Activated naive CD8-positive, alpha-beta T cell treated with anti-CD3 and anti-CD28 coated beads, Interleukin-2, amount 50 U/mL, for 24 hours (primary cell): ENCODE measurements around the gene RPL26.
"Not testable (repeated sequence)": the region's sequence is repeated elsewhere in the genome, so short reads cannot be mapped to it uniquely, and the experiment has no call there.

Experiments used
- ATAC-seq: fragments of 150-1000 bp; cut with Tn5 transposase; one replicate; pipeline ENCODE4 v1.10.0; 2021
- DNase-seq: peaks from one replicate; pipeline ENCODE4 v3.0.0; 2021
- H3K27ac Mint-ChIP-seq: one replicate; pipeline ENCODE4 v1.8.0; 2021; ENCODE audit warnings: mild to moderate bottlenecking, mixed read lengths
- H3K27me3 Mint-ChIP-seq: one replicate; pipeline ENCODE4 v1.8.0; 2021; ENCODE audit warnings: mixed read lengths
- H3K36me3 Mint-ChIP-seq: one replicate; pipeline ENCODE4 v1.8.0; 2021; ENCODE audit warnings: low read depth, mixed read lengths
- H3K4me1 Mint-ChIP-seq: one replicate; pipeline ENCODE4 v1.8.0; 2021; ENCODE audit warnings: mixed read lengths
- H3K4me3 Mint-ChIP-seq: one replicate; pipeline ENCODE4 v1.8.0; 2021; ENCODE audit warnings: mild to moderate bottlenecking, moderate library complexity, mixed read lengths
- H3K9me3 Mint-ChIP-seq: one replicate; pipeline ENCODE4 v1.8.0; 2021; ENCODE audit warnings: mixed read lengths

Gene RPL26

DNA sequence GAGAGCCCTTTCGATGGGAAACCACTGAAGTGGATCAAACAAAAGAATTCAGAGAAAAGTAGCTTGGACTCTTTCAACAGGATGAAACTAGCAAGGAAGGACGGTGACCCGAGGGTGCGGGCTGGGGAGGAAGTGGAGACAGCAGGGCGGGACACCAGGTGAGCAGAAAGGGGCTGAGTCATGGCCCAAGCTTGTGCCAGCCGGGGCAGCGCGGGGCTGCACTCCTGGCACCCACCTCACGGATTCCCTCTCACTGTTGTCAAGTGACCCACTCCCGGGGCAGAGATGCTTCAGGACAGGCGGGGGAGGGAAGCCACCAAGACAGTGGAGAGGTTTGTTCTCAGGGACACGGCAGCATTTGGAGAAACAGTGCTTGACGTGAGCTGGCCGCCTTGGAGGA, 25.4 kb upstream of the RPL26 start:
- Mint-ChIP-seq H3K4me1 (peaks cover 13% of the 10 kb centered on the region), H3K4me3 (no peak overlapping the region), H3K27ac (no peak overlapping the region), H3K9me3 (no peaks in the 10 kb centered on the region), H3K36me3 (no peaks in the 10 kb centered on the region), H3K27me3 (peaks cover 17% of the 10 kb centered on the region)
- ATAC-seq (no peak), DNase-seq (no peak)

- no peaks in the 10 kb centered on the region for H3K9me3 Mint-ChIP-seq
- peaks cover 18% of the 10 kb centered on the region for H3K27me3 Mint-ChIP-seq
- DNase-seq = no peak
- ATAC-seq = no peak
- H3K27ac Mint-ChIP-seq = no peak overlapping the region
- peaks cover 6% of the 10 kb centered on the region for H3K4me1 Mint-ChIP-seq
- H3K36me3 Mint-ChIP-seq = no peaks in the 10 kb centered on the region
- no peak overlapping the region for H3K4me3 Mint-ChIP-seq
These were observed 23.2 kb upstream of the RPL26 start for GRCh38 chr17:8406174-8406573.

GRCh38 chr17:8405499-8406016, 22.6 kb upstream of the RPL26 start:
- H3K4me3 Mint-ChIP-seq = no peak overlapping the region
- no peaks in the 10 kb centered on the region for H3K9me3 Mint-ChIP-seq
- DNase-seq = no peak
- H3K27ac Mint-ChIP-seq = no peak overlapping the region
- no peak for ATAC-seq
- peaks cover 18% of the 10 kb centered on the region for H3K27me3 Mint-ChIP-seq
- H3K36me3 Mint-ChIP-seq = no peaks in the 10 kb centered on the region
- peaks cover 6% of the 10 kb centered on the region for H3K4me1 Mint-ChIP-seq

DNA sequence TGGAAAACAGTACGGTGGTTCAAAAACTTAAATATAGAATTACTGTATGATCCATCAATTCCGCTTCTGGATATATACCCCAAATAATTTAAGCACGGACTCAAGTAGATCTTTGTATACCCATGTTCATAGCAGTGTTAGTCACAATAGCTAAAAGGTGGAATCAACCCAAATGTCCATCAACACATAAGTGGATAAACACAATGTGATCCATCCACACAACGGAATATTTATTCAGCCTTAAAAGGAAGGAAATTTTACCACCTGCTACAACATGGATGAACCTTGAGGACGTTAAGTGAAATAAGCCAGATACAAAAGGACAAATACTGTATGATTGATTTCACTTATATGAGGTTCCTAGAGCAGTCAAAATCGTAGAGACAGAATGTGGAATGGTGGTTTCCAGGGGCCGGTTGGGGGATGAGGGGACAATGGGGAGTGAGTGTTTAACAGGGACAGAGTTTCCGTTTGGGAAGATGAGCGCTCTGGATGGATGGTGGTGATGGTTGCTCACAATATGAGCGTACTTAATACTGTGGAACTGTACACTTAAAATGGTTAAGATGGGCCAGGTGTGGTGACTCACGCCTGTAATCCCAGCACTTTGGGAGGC, 20.0 kb upstream of the RPL26 start:
- peaks cover 16% of the 10 kb centered on the region for H3K27me3 Mint-ChIP-seq

DNA sequence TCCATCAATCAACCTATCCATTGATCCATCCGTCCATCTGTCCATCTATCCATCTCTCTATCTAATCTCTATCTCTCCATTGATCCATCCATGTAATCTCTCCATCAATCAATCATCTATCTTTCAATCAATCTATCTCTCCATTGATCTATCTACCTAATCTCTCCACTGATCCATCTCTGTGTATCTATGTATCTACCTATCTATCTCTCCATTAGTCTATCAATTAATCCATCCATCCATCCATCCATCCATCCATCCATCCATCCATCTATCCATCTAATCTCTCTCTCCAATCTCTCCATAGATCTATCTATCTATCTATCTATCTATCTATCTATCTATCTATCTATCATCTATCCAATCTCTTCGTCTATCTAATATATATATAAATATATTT, 18.1 kb upstream of the RPL26 start:
- no peaks in the 10 kb centered on the region for H3K4me1 Mint-ChIP-seq
- ATAC-seq (no peak), DNase-seq (no peak)
- H3K4me3 Mint-ChIP-seq = no peak overlapping the region
- no peaks in the 10 kb centered on the region for H3K9me3 Mint-ChIP-seq
- H3K36me3 Mint-ChIP-seq = no peaks in the 10 kb centered on the region
- no peak overlapping the region for H3K27ac Mint-ChIP-seq
- peaks cover 17% of the 10 kb centered on the region for H3K27me3 Mint-ChIP-seq

More for the DNA sequence above, 20.0 kb upstream of the RPL26 start:
- Mint-ChIP-seq H3K27ac (no peak overlapping the region), H3K36me3 (no peaks in the 10 kb centered on the region), H3K9me3 (no peaks in the 10 kb centered on the region), H3K4me1 (no peaks in the 10 kb centered on the region), H3K4me3 (no peak overlapping the region)
- ATAC-seq (no peak), DNase-seq (no peak)

DNA sequence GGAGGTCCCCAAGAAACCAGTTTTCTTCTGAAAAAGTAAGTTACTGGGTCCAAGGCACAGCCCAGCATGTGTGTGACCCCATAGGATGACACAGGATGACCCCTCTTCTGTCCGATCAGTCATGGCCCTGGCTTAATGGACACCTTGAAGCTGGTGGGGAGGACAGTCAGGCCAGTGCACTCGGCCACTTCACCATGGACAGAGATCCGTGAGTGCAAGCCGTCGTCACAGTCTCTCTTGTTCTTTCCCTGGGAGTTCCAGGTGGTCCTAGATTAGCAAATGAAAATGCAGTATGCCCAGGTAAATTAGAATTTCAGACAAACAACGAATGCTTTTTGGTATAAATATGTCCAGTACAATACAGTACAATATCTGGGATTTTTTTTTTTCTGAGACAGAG, 16.0 kb upstream of the RPL26 start:
- DNase-seq (no peak), ATAC-seq (no peak)
- H3K36me3 Mint-ChIP-seq = no peaks in the 10 kb centered on the region
- no peak overlapping the region for H3K27ac Mint-ChIP-seq
- peaks cover 21% of the 10 kb centered on the region for H3K27me3 Mint-ChIP-seq
- H3K9me3 Mint-ChIP-seq = no peaks in the 10 kb centered on the region
- no peak overlapping the region for H3K4me3 Mint-ChIP-seq
- H3K4me1 Mint-ChIP-seq = peaks cover 2% of the 10 kb centered on the region

DNA sequence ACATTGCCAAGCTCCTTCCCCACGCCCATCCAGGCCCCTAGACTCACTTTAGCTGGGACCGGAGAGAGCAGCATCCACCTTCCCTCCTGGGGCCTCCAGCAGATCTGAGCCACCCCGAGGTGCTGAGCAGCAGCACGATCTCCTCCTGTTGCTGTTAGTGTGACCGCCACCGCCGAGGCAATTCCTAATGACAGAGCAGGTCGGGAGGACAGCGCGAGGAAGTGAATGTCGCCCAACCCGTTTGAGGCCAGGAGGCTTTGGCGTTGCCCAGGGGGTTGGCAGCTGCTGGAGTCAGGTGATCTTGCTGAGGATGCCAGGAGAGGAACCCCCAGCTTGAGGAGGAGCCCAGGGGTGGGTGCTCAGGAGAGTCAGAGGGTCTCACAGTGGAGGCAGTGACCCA, 14.6 kb upstream of the RPL26 start, which contains the start of gene RNF222:
RNF222 (minus strand) TSS at position 192 of the 400 bp plus-strand sequence. CDS start 4,366 bp downstream, outside the sequence.
- no peaks in the 10 kb centered on the region for H3K36me3 Mint-ChIP-seq
- no peak within 1 kb of the TSS for H3K27ac Mint-ChIP-seq
- peaks cover 9% of the 10 kb centered on the region for H3K4me1 Mint-ChIP-seq
- H3K4me3 Mint-ChIP-seq = no peak within 1 kb of the TSS
- peaks cover 18% of the 10 kb centered on the region for H3K27me3 Mint-ChIP-seq
- ATAC-seq = no peak
- DNase-seq = no peak
- no peaks in the 10 kb centered on the region for H3K9me3 Mint-ChIP-seq

DNA sequence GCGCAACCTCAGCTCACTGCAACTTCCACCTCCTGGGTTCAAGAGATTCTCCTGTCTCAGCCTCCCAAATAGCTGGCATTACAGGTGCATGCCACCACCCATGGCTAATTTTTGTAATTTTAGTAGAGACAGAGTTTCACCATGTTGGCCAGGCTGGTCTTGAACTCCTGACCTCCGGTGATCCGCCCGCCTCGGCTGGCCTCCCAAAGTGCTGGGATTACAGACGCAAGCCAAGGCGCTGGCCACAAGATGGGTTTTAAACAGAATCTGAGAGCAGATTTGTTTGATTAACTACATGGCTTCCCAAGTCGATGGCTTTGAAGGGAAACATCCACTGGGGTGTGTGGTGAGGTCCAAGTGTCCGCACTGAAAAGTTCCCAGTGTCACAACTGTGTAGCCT, 11.5 kb upstream of the RPL26 start:
- H3K9me3 Mint-ChIP-seq, H3K36me3 Mint-ChIP-seq, H3K4me1 Mint-ChIP-seq, ATAC-seq, H3K27ac Mint-ChIP-seq, H3K4me3 Mint-ChIP-seq, DNase-seq: not testable (repeated sequence)
- H3K27me3 Mint-ChIP-seq = peaks cover 11% of the 10 kb centered on the region

DNA sequence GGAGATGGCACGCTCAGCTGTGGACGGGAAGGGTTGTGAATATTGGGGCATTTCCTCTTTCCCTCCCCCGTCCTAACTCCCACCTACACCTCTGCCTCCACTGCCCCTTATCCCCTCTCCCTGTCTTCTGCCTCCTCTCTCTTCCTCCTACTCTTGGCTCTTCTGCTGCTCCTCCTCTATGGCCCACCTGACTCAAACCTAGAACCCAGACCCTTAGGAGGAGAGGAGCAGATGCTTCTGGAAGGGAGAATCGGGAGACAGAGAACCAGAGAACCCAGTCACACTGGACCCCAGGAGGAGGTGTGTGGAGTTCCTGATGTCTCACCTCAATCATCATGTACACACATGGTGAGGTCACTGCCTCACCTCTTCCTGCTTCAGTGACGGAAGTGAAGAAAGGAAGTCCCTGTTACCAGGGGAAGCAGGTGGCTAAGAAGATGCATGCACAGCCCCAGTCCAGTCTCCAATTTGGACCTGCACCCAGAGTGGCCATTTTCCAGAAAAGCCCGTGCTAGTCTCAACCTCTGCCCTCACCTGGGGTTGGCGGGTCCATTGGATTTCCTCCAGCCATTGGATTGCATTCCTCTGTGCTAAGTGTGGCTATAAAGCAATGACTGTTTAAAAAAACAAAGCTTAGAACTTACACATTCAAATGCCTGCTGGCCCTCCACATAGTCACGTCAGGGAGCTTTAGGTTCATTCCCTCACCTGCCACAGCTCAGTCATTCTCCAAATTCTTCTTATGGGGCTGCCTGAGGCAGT, 10.7 kb upstream of the RPL26 start:
- Mint-ChIP-seq H3K4me1 (peaks cover 9% of the 10 kb centered on the region), H3K36me3 (no peaks in the 10 kb centered on the region), H3K4me3 (no peak overlapping the region), H3K9me3 (no peaks in the 10 kb centered on the region), H3K27me3 (peaks cover 11% of the 10 kb centered on the region), H3K27ac (peak overlapping the region; percentile 80)
- ATAC-seq = peak; percentile 81
- peak; percentile 17 for DNase-seq

DNA sequence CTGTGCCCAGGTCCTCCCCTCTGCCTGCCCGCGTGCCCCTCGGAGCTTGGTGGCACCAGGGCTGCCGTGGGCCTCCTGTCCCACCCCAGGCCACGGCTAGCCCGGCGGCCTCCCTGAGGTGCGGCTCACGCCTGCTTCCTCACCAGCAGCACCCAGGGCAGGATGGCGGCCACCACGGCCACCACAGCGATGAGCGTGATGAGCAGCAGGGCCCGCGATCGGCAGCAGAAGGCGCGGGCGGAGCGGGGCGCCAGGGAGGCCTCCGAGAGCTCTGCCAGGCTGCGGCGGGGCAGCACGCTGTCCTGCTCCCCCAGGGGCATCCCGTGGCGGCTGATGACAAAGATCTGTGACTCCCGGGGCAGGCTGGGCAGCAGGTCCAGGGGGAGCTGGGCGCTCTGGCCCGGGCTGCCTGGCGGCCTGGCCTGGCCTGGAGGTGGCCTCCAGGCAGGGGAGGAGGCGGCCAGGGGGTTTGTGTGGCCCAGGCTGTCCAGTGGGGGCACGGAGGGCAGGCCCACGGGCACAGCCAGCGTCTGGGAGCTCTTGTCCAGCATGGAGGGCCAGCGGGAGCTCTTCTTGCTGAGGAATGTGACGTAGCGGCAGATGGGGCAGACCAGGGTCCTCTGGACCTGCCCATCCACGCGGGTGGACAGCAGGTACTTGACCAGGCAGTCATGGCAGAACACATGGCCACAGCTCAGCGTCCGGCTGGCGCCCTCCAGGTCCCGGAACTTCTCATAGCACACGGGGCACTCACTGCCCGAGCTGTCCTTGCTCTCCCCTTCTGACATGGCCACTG, 9.9 kb upstream of the RPL26 start:
- no peak overlapping the region for H3K4me3 Mint-ChIP-seq
- no peak for ATAC-seq
- peaks cover 9% of the 10 kb centered on the region for H3K4me1 Mint-ChIP-seq
- no peak for DNase-seq
- H3K27ac Mint-ChIP-seq = no peak overlapping the region
- peaks cover 6% of the 10 kb centered on the region for H3K27me3 Mint-ChIP-seq
- no peaks in the 10 kb centered on the region for H3K36me3 Mint-ChIP-seq
- no peaks in the 10 kb centered on the region for H3K9me3 Mint-ChIP-seq

- Mint-ChIP-seq H3K4me3 (no peak overlapping the region), H3K4me1 (peaks cover 9% of the 10 kb centered on the region), H3K9me3 (no peaks in the 10 kb centered on the region), H3K36me3 (no peaks in the 10 kb centered on the region), H3K27ac (no peak overlapping the region), H3K27me3 (peaks cover 6% of the 10 kb centered on the region)
- no peak for DNase-seq
- no peak for ATAC-seq
These were observed 9.3 kb upstream of the RPL26 start for GRCh38 chr17:8392274-8392673.

GRCh38 chr17:8391711-8392110, 8.7 kb upstream of the RPL26 start:
- Mint-ChIP-seq H3K4me3 (no peak overlapping the region), H3K4me1 (peaks cover 9% of the 10 kb centered on the region), H3K9me3 (no peaks in the 10 kb centered on the region), H3K27me3 (peaks cover 6% of the 10 kb centered on the region), H3K36me3 (no peaks in the 10 kb centered on the region), H3K27ac (no peak overlapping the region)
- DNase-seq = no peak
- no peak for ATAC-seq

GRCh38 chr17:8387914-8388651, 5.1 kb upstream of the RPL26 start:
- peaks cover 15% of the 10 kb centered on the region for H3K4me1 Mint-ChIP-seq
- no peaks in the 10 kb centered on the region for H3K27me3 Mint-ChIP-seq
- no peak for DNase-seq
- peaks cover under 1% of the 10 kb centered on the region for H3K36me3 Mint-ChIP-seq
- H3K4me3 Mint-ChIP-seq = no peak overlapping the region
- no peak overlapping the region for H3K27ac Mint-ChIP-seq
- no peak for ATAC-seq
- H3K9me3 Mint-ChIP-seq = no peaks in the 10 kb centered on the region

- DNase-seq = no peak
- no peaks in the 10 kb centered on the region for H3K27me3 Mint-ChIP-seq
- no peak overlapping the region for H3K27ac Mint-ChIP-seq
- H3K9me3 Mint-ChIP-seq = no peaks in the 10 kb centered on the region
- H3K4me1 Mint-ChIP-seq = peaks cover 24% of the 10 kb centered on the region
- H3K4me3 Mint-ChIP-seq = no peak overlapping the region
- H3K36me3 Mint-ChIP-seq = peaks cover 13% of the 10 kb centered on the region
- no peak for ATAC-seq
These were observed 3.8 kb upstream of the RPL26 start for GRCh38 chr17:8386841-8387240.
